LNCaP clone FGC (cell line): ENCODE data around the gene CHRNA10.
"Not testable (repeated sequence)": the region's sequence is repeated elsewhere in the genome, so short reads cannot be mapped to it uniquely, and the experiment has no call there.

Experiments
- DNase-seq: peaks from one replicate; pipeline ENCODE4 v3.0.0-alpha.2; 2011; ENCODE audit warnings: low read depth
- H3K4me3 ChIP-seq: 2 replicates; pipeline ENCODE4 v1.5.1; 2011; ENCODE audit warnings: mild to moderate bottlenecking, low read depth, low read length, control low read depth
- CTCF ChIP-seq: IDR thresholded peaks from 2 replicates; pipeline ENCODE4 v1.5.1; 2012; ENCODE audit warnings: mild to moderate bottlenecking; ENCODE audit not compliant: control insufficient read depth, insufficient read depth; ENCODE audit errors: extremely low read depth

The CHRNA10 gene

DNA sequence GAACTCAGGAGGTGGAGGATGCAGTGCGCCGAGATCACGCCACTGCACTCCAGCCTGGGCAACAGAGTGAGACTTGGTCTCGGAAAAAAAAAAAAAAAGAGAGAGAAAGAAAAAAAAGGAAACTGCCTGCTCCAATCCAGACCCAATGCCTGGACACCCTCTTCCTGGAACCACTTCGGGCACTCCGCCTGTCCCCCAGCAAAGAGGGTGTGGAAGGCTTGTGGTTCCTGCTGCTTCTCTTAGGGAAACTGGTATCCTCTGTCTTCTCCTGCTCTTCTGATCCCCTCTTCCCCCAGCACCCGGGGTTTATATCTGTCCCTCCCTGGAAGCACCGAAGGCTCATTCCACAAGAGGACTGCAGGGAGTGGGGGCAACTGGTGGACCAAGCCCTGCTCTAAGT, 12.9 kb downstream of the CHRNA10 start:
- no peak for TF ChIP-seq CTCF
- DNase-seq = no peak
- no peak overlapping the region for H3K4me3 ChIP-seq

- H3K4me3 ChIP-seq, DNase-seq: not testable (repeated sequence)
Observed at GRCh38 chr11:3657331-3657730, 13.9 kb downstream of the CHRNA10 start.

DNA sequence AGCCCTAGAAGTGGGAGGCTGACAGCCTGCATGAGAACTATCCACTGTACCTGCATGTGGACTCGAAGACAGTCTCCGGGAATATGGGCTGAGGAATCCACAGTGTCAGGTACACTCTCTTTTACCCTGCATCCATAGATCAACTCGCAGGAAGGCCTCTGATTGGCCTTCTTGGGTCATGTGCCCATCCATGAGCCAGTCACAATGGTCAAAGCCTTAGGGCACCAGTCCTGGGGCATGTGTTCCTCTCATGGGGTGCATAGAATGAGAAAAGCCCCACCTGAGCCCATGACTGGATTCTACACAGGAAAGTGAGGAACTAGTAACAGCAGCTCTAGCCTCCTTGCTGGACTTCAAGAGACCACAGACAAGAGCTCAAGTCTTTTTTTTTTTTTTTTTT, 15.6 kb downstream of the CHRNA10 start:
- no peak for DNase-seq
- no peak overlapping the region for H3K4me3 ChIP-seq
- no peak for TF ChIP-seq CTCF

GRCh38 chr11:3652514-3652913, 18.7 kb downstream of the CHRNA10 start:
- not testable (repeated sequence) for H3K4me3 ChIP-seq, DNase-seq

GRCh38 chr11:3649374-3649773, 21.8 kb downstream of the CHRNA10 start:
- not testable (repeated sequence) for DNase-seq, H3K4me3 ChIP-seq

- H3K4me3 ChIP-seq, DNase-seq: not testable (repeated sequence)
Observed at GRCh38 chr11:3648843-3649242, 22.3 kb downstream of the CHRNA10 start.

GRCh38 chr11:3645552-3645951, 25.6 kb downstream of the CHRNA10 start:
- no peak for DNase-seq
- no peak overlapping the region for H3K4me3 ChIP-seq
- TF ChIP-seq CTCF = no peak

- no peak for DNase-seq
- H3K4me3 ChIP-seq = no peak within 1 kb of the TSS
- no peak for TF ChIP-seq CTCF
Observed at GRCh38 chr11:3644817-3645235, 26.4 kb downstream of the CHRNA10 start, which contains the start of gene ART1. TSS of gene ART1 (plus strand) at chr11:3645128. CDS start at chr11:3659214, 14,086 bp downstream.

DNA sequence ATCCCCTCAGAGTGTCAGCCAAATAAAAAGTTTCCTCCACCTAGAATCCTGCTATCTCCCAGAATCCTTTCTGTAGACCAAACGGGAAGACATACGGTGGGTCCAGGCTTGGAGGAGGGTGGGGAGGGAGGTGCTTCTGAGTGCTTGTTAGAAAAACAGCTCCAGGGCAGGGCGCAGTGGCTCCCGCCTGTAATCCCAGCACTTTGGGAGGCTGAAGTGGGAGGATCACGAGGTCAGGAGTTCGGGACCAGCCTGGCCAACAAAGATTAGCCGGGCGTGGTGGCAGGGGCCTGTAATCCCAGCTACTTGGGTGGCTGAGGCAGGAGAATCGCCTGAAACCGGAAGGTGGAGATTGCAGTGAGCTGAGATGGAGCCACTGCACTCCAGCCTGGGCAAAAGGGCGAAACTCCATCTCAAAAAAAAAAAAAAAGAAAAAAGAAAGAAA, 28.1 kb downstream of the CHRNA10 start:
- not testable (repeated sequence) for DNase-seq, H3K4me3 ChIP-seq
